Stimulated activated CD4-positive, alpha-beta T cell treated with anti-CD3 and anti-CD28 coated beads, Interleukin-12 subunit alpha, Interleukin-12 subunit beta, amount 100 ng/mL, for 48 hours (primary cell): Measurements from ENCODE around the gene BRINP1.
"Not testable (repeated sequence)": the region's sequence is repeated elsewhere in the genome, so short reads cannot be mapped to it uniquely, and the experiment has no call there.

Experiments
- DNase-seq, 3 donors: peaks; one replicate each; pipeline ENCODE4 v3.0.0-alpha.2; 2020; ENCODE audit warnings: low read depth in 2 of 3, low spot score in 1 of 3

The BRINP1 gene

DNA sequence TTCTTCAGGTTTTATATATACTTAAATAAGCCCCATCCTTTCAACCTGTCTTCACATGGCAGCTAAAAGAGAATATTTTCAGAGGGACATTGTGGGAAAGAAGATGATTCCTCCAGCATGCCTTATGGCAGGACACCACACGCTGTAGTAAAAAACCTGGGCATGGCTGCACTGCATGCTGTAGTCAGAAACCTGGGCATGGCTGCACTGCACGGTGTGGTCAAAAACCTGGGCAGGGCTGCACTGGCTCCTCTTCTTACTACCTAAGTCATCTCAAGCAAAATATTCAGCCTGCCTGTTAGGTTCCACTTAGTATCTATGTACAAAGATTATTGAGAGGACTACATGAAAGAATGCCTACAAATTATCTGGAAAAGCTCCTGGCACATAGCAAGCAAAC lies 153.6 kb downstream of the BRINP1 start:
- DNase-seq: no peak

- no peak for DNase-seq
Measured at GRCh38 chr9:119213471-119213870, 155.8 kb downstream of the BRINP1 start.

DNA sequence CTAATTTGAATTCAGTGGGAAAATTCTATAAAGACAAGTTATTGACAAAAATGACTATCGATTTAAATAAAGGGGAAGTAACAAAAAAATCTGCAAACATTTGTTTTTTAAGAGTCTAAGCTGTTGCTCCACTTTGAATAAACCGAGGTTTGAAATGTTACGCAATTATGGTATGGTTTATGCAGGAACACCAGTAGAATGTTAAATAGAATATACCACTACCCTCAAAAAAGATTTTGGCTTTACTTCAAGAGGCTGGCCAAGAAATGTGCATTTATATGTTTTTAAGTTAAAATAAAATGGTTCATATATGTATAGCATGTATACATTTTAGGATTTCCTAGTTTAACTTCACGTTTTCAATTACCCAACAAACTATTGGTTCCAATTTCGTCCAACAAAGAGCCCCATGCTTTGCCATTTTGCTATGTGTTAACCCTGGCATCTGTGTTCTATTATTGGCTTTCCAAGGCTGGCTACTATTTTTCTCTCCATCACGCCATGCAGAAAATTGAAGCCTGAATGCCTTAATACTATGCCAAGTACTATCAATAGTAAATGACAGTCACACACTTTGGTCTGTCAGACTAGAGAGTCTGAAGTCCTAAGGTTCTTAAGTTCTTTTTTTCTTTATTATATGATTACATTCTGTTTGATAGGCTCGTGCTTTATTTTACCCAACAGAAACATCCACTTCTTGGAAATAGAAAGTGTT lies 171.2 kb downstream of the BRINP1 start:
- no peak for DNase-seq

DNA sequence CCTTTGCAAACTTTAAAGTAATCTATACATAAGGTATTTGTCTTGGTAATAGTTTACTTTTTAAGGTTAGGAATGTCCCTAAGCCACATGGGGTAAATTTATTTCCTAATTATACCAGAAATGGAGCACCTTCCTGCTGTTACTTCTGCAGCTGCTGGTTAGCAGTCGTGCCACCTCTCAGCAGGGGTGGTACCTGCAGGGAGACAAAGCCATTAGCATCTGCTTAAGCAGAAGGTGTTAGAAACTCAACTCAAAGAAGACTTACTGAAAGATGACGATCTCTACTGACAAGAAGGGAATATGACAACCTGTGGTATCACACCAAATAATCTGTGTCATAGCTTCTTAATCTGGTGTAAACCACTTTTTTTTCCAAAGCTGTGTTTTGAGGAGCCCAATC lies 173.7 kb downstream of the BRINP1 start:
- DNase-seq: no peak

DNA sequence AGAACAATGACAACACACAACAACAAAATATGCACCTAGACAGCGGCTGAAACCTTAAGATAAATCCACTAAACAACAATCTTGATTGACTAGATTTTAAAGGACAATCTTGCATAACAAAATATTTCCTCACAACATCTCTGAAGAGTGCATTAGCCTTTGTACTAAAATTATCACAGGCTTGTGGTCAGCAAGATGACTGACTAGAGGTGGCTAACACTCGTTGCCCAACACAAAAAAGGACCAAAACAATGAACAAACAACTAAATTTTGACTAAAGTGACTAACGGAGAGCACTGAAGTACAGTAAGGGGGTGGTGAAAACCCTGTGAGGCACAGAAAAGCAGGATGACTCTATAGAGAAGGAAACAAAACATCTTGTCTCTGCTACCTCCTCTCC lies 183.9 kb downstream of the BRINP1 start:
- no peak for DNase-seq

- DNase-seq: no peak
Measured at GRCh38 chr9:119184265-119184936, 184.8 kb downstream of the BRINP1 start.

DNA sequence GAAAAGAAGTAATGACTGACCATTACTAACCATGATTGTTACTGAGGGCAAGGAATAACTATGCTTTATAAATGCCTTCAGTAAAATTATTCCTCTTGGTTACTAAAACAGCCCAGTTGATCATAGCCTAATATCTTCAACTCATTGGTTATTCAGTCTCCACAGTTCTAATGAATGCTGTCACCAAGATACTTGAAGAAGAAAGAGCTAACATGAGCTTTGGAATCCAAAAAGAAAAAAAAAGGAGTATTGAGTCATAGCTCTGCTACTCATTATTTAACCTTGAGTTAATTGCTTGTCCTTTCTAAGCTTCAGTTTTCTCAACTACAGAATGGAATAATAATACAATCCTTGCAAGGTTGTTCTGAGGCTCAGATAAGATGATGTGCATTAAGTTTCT lies 187.7 kb downstream of the BRINP1 start:
- no peak for DNase-seq

DNA sequence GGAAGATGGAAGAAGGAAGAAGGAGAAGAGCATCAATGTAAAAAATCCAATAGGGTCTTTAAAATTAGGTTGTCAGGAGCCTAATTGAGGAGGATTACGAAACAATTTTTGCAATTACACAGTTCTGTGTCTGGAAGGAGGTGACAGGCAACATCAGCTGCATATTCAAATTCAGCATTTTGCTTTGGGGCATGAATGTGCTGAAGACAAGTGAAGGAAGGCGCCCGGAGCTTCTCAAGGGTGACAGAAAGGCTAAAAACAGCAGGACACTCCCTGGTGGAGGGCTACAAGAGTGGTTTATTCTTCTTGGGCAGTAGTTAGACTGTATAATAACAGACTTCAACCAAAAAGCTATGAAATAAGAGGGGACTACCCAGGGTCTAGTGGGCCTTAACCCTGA lies 188.3 kb downstream of the BRINP1 start:
- DNase-seq: no peak

DNA sequence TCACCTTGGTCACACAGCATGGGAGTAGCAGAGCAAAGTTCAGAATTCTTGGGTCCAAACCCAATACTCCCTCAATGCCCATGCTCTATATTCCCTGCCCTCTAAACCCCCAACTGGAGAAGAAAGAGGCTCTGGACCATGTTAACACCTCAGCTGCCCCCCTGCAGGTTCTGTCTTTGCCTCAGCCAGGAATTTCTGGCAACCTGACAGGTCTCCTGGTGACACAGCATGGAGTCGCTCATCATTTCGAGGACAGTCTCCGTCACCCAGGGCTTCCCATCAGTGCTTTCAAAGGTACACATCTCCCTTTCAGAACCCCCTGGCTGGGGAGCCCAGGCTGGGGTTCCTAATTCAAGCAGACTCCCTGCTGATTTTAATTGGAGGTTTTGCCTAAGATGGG lies 189.5 kb downstream of the BRINP1 start:
- DNase-seq: no peak

GRCh38 chr9:119177196-119177595 lies 192.0 kb downstream of the BRINP1 start:
- DNase-seq: no peak

GRCh38 chr9:119175581-119175980 lies 193.7 kb downstream of the BRINP1 start:
- no peak for DNase-seq

DNA sequence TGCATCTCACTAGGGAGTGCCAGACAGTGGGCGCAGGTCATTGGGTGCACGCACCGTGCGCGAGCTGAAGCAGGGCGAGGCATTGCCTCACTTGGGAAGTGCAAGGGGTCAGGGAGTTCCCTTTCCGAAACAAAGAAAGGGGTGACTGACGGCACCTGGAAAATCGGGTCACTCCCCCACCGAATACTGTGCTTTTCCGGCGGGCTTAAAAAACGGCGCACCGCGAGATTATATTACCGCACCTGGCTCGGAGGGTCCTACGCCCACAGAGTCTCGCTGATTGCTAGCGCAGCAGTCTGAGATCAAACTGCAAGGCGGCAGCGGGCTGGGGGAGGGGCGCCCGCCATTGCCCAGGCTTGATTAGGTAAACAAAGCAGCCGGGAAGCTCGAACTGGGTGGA lies 200.0 kb downstream of the BRINP1 start:
- DNase-seq: not testable (repeated sequence)

DNA sequence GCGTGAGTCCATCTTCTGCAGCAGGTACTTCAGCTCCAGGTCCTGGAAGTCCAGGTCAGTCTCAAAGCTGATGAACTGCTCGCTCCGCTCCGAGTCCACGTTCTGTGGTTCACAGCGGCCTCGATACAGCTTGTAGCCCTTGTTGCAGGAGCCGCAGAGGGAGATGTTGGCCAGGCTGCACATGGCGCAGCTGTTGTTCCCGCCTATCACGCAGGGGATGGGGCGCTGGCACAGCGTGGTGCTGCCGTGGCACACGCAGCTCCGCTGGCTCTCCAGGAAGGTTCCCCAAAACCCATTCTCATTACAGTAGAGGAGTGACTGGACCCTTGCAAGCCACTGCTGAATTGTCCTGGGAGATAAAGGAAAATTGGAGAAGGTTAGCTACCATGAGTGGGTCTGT lies 201.4 kb downstream of the BRINP1 start:
- no peak for DNase-seq

DNA sequence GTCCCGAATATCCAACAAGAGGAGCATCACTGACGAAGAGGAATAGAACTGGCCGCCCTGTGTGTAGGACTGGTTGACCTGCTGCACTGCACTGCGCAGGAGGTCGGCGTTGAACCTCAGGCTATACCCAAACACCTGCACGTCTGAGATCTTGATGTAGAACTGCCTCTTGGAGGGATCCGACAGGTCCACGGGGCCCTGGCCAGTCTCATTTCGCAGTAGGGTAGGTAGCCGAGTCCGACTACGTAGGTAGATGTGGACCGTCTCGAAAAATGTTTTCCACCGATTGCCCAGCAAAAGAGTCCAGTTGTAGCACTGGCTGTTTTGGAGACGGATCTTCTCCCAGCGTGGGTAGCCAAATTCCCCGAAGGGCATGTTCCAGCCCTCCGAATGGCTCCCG lies 202.0 kb downstream of the BRINP1 start:
- no peak for DNase-seq

GRCh38 chr9:119166096-119166495 lies 203.1 kb downstream of the BRINP1 start:
- DNase-seq: no peak

GRCh38 chr9:119165131-119165530 lies 204.1 kb downstream of the BRINP1 start:
- no peak for DNase-seq

- no peak for DNase-seq
Measured at GRCh38 chr9:119164716-119165115, 204.5 kb downstream of the BRINP1 start.

- no peak for DNase-seq
Measured at GRCh38 chr9:119160551-119160950, 208.7 kb downstream of the BRINP1 start.

DNA sequence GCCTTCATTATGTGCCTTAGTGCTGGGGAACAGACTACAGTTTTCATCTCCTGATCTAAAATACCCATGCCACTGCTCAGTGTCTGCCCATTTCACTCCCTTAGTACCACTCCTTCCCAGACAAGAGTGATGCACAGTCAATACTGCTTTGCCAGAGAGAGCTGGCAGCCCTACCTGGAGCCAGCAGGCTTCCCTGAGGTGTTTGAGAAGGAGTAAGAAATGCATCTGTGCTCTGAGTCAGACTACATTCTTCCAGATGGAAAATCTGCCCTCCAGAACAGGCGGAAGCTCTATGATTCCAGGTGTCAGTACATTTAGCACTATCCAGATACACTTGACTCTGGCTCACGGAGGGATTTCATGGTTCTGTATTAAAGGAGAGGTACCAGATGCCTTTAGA lies 209.8 kb downstream of the BRINP1 start:
- DNase-seq: no peak

DNA sequence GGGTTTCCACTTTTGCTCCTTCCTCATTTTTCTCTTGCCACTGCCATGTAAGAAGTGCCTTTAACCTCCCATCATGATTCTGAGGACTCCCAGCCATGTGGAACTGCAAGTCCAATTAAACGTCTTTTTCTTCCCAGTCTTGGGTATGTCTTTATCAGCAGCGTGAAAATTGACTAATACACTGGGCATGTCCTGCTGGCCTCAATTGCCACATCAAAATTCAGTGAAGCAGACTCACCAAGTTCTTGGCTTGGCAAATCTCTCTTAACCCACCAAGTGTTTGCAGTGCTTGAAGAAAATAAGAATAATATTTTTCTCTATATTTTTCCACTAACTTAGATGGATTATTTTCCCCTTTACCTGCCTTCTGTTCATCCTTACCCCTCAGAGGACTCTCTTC lies 212.0 kb downstream of the BRINP1 start:
- DNase-seq: no peak

- no peak for DNase-seq
Measured at GRCh38 chr9:119156354-119156753, 212.9 kb downstream of the BRINP1 start.

DNA sequence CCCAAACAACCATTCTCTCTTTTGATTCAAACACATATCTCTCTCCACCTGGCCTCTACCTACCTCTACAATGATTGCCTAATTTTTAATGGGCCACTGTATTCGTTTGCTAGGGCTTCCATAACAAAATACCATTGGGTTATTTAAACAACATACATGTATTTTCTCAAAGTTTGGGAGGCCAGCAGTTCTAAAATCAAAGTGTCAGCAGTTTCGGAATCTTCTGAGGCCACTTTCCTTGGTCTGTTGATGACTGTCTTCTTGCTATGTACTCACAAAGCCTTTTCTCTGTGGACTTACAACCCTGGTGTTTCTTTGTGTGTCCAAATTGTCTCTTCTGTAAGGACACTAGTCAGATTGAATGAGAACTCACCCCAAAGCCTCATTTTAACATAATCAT lies 214.7 kb downstream of the BRINP1 start:
- DNase-seq: no peak

DNA sequence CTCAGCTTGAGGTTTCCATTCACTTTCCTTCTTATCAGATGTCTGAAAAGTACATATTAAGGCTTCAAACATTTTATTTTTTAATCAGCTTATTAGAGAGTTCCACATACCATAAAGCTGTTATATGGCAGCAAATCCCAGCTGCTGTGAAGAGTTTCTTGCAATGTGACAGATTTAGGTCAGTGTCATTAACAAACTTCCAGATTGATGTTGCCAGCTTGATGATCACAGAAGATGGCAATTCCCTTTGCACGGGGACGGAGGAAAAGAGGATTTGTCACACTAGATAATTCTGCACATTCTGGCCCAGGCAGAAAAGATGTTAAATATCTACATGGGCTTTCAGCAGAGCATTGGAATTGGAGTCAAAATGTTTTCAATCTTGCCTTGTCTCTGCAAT lies 215.8 kb downstream of the BRINP1 start:
- no peak for DNase-seq
